Measurements from ENCODE around the gene TK2.
A peak's percentile ranks its signal among the peaks of the same experiment; 100 is the strongest.

Gene TK2

GRCh38 chr16:66548868-66549267 is 1.1 kb downstream of the TK2 start:
- peak overlapping the region; percentile 91 for H3K27ac ChIP-seq
- ChIA-PET CTCF (no interaction called here), POLR2A (ENCODE audit: low non-redundant PET) (no interaction called here)
- no peak for DNase-seq (ENCODE audit: low spot score)
- TF ChIP-seq CTCF (conservative IDR thresholded peaks at IDR 0.05; ENCODE audit: low read depth): no peak

- peak overlapping the region; percentile 58 for H3K27ac ChIP-seq
- no peak for TF ChIP-seq CTCF (conservative IDR thresholded peaks at IDR 0.05; ENCODE audit: low read depth)
- CTCF ChIA-PET: interaction anchor here (0.6 to 1.4 kb wide), 3 partner anchors 56 to 650 kb away, joined by 3 read pairs; no protein-coding TSS in a partner anchor
- no peak for DNase-seq (ENCODE audit: low spot score)
- POLR2A ChIA-PET (ENCODE audit: low non-redundant PET): no interaction called here
Measured at GRCh38 chr16:66548068-66548467, 1.9 kb downstream of the TK2 start.

DNA sequence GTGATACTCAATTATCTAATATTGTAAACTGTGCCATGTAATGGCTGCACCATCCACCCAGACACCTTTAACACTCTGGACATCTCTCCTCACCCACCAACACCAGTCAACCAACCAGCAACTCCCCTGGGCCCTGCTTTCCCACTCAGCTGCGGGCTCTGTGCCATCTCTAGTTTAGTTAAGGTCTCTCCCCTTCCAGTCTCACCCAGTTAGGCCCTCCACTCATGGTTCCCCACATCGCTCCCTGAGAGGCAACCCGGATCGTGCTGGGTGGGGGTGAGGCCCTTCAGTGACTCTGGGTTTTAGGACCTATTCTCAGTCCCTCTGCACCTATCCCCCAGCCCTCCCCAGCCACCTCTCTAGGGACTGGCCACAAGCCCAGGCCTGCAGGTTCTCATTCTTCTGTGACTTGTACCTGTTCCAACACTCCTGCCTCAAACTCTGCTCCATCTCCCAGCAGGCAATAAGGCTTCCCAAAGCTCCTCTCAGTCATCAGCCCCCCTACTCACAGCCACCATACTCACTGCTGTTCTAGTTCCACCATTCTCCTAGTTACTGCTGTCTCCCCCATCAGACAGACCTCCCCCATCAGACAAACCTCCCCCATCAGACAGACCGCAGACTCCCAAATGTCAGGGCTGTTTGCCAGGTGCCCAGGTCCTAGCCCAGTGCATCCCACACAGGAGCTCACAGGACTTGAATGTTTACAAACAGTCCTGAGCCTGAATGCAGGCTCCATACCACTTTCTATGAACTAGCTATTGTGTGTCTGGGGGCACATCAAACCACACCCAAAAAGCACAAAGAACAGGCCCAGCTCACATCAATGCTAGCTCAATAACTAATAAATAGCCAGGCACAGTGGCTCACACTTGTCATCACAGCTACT is 2.6 kb downstream of the TK2 start:
- ChIA-PET POLR2A (ENCODE audit: low non-redundant PET) (no interaction called here), CTCF (interaction anchor here (0.6 to 1.4 kb wide), 4 partner anchors 10 to 651 kb away, joined by 3 to 4 read pairs (median 3); no protein-coding TSS in a partner anchor)
- peak overlapping the region; percentile 58 for H3K27ac ChIP-seq
- DNase-seq (ENCODE audit: low spot score): no peak
- TF ChIP-seq CTCF (conservative IDR thresholded peaks at IDR 0.05; ENCODE audit: low read depth): no peak

- TF ChIP-seq CTCF (conservative IDR thresholded peaks at IDR 0.05; ENCODE audit: low read depth): no peak
- no peak overlapping the region for H3K27ac ChIP-seq
- CTCF ChIA-PET: no interaction called here
- no peak for DNase-seq (ENCODE audit: low spot score)
- POLR2A ChIA-PET (ENCODE audit: low non-redundant PET): no interaction called here
Measured at GRCh38 chr16:66544016-66544757, 5.7 kb downstream of the TK2 start.

GRCh38 chr16:66543541-66543940 is 6.4 kb downstream of the TK2 start:
- no peak for DNase-seq (ENCODE audit: low spot score)
- CTCF ChIA-PET: no interaction called here
- no peak overlapping the region for H3K27ac ChIP-seq
- POLR2A ChIA-PET (ENCODE audit: low non-redundant PET): no interaction called here
- TF ChIP-seq CTCF (conservative IDR thresholded peaks at IDR 0.05; ENCODE audit: low read depth): no peak

- POLR2A ChIA-PET (ENCODE audit: low non-redundant PET): no interaction called here
- no peak for TF ChIP-seq CTCF (conservative IDR thresholded peaks at IDR 0.05; ENCODE audit: low read depth)
- H3K27ac ChIP-seq: no peak overlapping the region
- no peak for DNase-seq (ENCODE audit: low spot score)
- CTCF ChIA-PET: interaction anchor here (0.7 kb wide), 1 partner anchor 616 kb away, joined by 3 read pairs; no protein-coding TSS in a partner anchor
Measured at GRCh38 chr16:66542396-66542795, 7.5 kb downstream of the TK2 start.

Data from RWPE1 (cell line).